ENCODE data around the gene ZNF764. TPM values are rescaled to one million over a fixed set of nuclear protein-coding genes. Genes with fewer than 3 reads are reported as not detected.

The ZNF764 gene
- total and polyA plus RNA-seq, 4 donors, result 1.6 to 6.8 (median 4.2) TPM

- Histone ChIP-seq H3K36me3 (ENCODE audit: control insufficient read depth in 4 of 4, insufficient read depth in 3 of 4, low read depth in 1 of 4, low read length in 3 of 4) (peaks cover 2 to 8% (median 3%) of the 10 kb centered on the region in 4 donors), H3K9me3 (ENCODE audit: control insufficient read depth in 4 of 4, low read length in 3 of 4) (no peaks in the 10 kb centered on the region), H3K4me3 (ENCODE audit: low read depth in 1 of 3, low read length in 3 of 3) (no peak overlapping the region), H3K9ac (ENCODE audit: low read depth in 1 of 2, low read length in 2 of 2) (peak overlapping the region; percentile 20 to 68), H3K27me3 (ENCODE audit: control insufficient read depth in 4 of 4, insufficient read depth in 4 of 4, low read length in 3 of 4) (no peaks in the 10 kb centered on the region), H3K4me1 (ENCODE audit: control insufficient read depth in 4 of 4, insufficient read depth in 4 of 4, low read length in 3 of 4) (peaks cover 13 to 47% (median 34%) of the 10 kb centered on the region in 4 donors), H3K27ac (ENCODE audit: low read depth in 1 of 2, low read length in 2 of 2) (peak overlapping the region; percentile 86 to 94)
- TF ChIP-seq REST (IDR thresholded peaks at IDR 0.05), result peak; percentile 59
- peak; percentile 88 to 92 for TF ChIP-seq HNF4A (conservative IDR thresholded peaks at IDR 0.05)
- TF ChIP-seq CTCF (IDR thresholded peaks at IDR 0.05; ENCODE audit: low read depth, low read length, missing input control), result no peak
- TF ChIP-seq RXRA (IDR thresholded peaks at IDR 0.05), result peak; percentile 61 to 67
- TF ChIP-seq SP1 (IDR thresholded peaks at IDR 0.05), result peak; percentile 96
- TF ChIP-seq RAD21 (IDR thresholded peaks at IDR 0.05), result peak in 1 of 2 donors; percentile 8
- peak; percentile 55 for TF ChIP-seq MAX (IDR thresholded peaks at IDR 0.05)
- no peak for TF ChIP-seq TAF1 (conservative IDR thresholded peaks at IDR 0.05)
- TF ChIP-seq YY1 (IDR thresholded peaks at IDR 0.05), result peak; percentile 53
- peak; percentile 88 to 92 for TF ChIP-seq JUND (IDR thresholded peaks at IDR 0.05)
- TF ChIP-seq FOXA1 (IDR thresholded peaks at IDR 0.05), result no peak
- TF ChIP-seq FOXA2 (IDR thresholded peaks at IDR 0.05), result no peak
- peak; percentile 68 for TF ChIP-seq HNF4G (IDR thresholded peaks at IDR 0.05)
- no peak for TF ChIP-seq GABPA (IDR thresholded peaks at IDR 0.05 in 1 of 2, conservative IDR thresholded peaks at IDR 0.05 in 1 of 2)
- peak; percentile 55 for TF ChIP-seq ATF3 (IDR thresholded peaks at IDR 0.05)
- TF ChIP-seq NR2F2 (IDR thresholded peaks at IDR 0.05), result no peak
- no peak for TF ChIP-seq ZBTB33 (IDR thresholded peaks at IDR 0.05)
- peak in 1 of 2 donors; percentile 13 for TF ChIP-seq EGR1 (IDR thresholded peaks at IDR 0.05; ENCODE audit: low read depth in 2 of 2)
- no peak for DNase-seq (ENCODE audit: low spot score)
- WGBS, result 38% methylated on average over 7 of the region's 7 CpGs
These were observed 45.8 kb upstream of the ZNF764 start for GRCh38 chr16:30603945-30604315.
